PC-9 (cell line): Measurements from ENCODE around the gene GRM3. TPM values are rescaled to one million over a fixed set of nuclear protein-coding genes. Genes with fewer than 3 reads are reported as not detected.

Source experiments
- BruUV-seq: library from RNA; stranded (reverse); fragments of 400-500 nt; replicated peaks from 2 replicates; lab custom pipeline; 2021; lab: Mats Ljungman, UMichigan
- CTCF ChIA-PET: fragments of 300-600 bp; sonication (Branson Sonifier 250); formaldehyde crosslinking; loops from one replicate; lab custom pipeline; 2022; ENCODE audit warnings: antibody characterized with exemption; lab: Charles Lee
- POLR2A ChIA-PET: fragments of 300-600 bp; sonication (Branson Sonifier 250); formaldehyde crosslinking; loops from one replicate; lab custom pipeline; 2022; ENCODE audit warnings: antibody characterized with exemption; ENCODE audit not compliant: unreplicated experiment; lab: Charles Lee
- DNase-seq, 2 experiments: peaks; one replicate each; pipeline versions ENCODE4 v3.0.0 to v3.0.0-alpha.2; 2015 to 2022; ENCODE audit warnings: mixed read lengths in 1 of 2
- H2AFZ ChIP-seq: fragments of 200-600 bp; sonication (generic); 2 replicates; pipeline ENCODE4 v1.8.1; 2017; ENCODE audit warnings: antibody characterized with exemption
- H3F3A ChIP-seq: fragments of 200-600 bp; sonication (generic); 2 replicates; pipeline ENCODE4 v1.8.1; 2017; ENCODE audit warnings: antibody characterized with exemption, mild to moderate bottlenecking, low read depth; ENCODE audit not compliant: insufficient read depth
- H3K27ac ChIP-seq: fragments of 200-600 bp; sonication (generic); 2 replicates; pipeline ENCODE4 v1.6.1; 2016; ENCODE audit warnings: mixed run types
- H3K27me3 ChIP-seq: fragments of 200-600 bp; sonication (generic); 2 replicates; pipeline ENCODE4 v1.6.1; 2016; ENCODE audit warnings: low read depth, mixed run types; ENCODE audit not compliant: insufficient read depth
- H3K36me3 ChIP-seq: fragments of 200-600 bp; sonication (generic); 2 replicates; pipeline ENCODE4 v1.6.1; 2016; ENCODE audit warnings: low read depth, mixed run types
- H3K4me1 ChIP-seq: fragments of 200-600 bp; sonication (generic); replicated peaks from 2 replicates; pipeline ENCODE4 v1.6.1; 2016; ENCODE audit warnings: mixed run types; ENCODE audit not compliant: insufficient read depth
- H3K4me2 ChIP-seq: fragments of 200-600 bp; sonication (generic); 2 replicates; pipeline ENCODE4 v1.6.1; 2017; ENCODE audit warnings: mixed run types
- H3K4me3 ChIP-seq: fragments of 200-600 bp; sonication (generic); 2 replicates; pipeline ENCODE4 v1.6.1; 2016; ENCODE audit warnings: mixed run types
- H3K79me2 ChIP-seq: fragments of 200-600 bp; sonication (generic); 2 replicates; pipeline ENCODE4 v1.6.1; 2017; ENCODE audit warnings: low read depth, mixed run types
- H3K9me2 ChIP-seq: fragments of 200-600 bp; sonication (generic); 2 replicates; pipeline ENCODE4 v1.8.1; 2017; ENCODE audit warnings: mild to moderate bottlenecking; ENCODE audit not compliant: insufficient read depth
- H3K9me3 ChIP-seq: fragments of 200-600 bp; sonication (generic); 2 replicates; pipeline ENCODE4 v1.8.1; 2016; ENCODE audit warnings: low read depth; ENCODE audit not compliant: insufficient read depth
- H4K20me1 ChIP-seq: fragments of 200-600 bp; sonication (generic); 2 replicates; pipeline ENCODE4 v1.8.1; 2017; ENCODE audit not compliant: insufficient read depth
- CTCF ChIP-seq: fragments of 200-600 bp; sonication (generic); conservative IDR thresholded peaks from 2 replicates; pipeline ENCODE4 v1.6.1; 2017; ENCODE audit warnings: mixed run types, antibody characterized with exemption, mild to moderate bottlenecking, moderate library complexity
- EZH2 ChIP-seq: fragments of 200-600 bp; sonication (generic); IDR thresholded peaks from 2 replicates; pipeline ENCODE4 v1.8.0; 2017; ENCODE audit warnings: antibody characterized with exemption, low read depth
- intact Hi-C: fragments of 100-400 bp; cut with micrococcal nuclease; formaldehyde crosslinking; loops from one replicate; pipeline ENCODE4 v1.10.0; 2022; ENCODE audit not compliant: unreplicated experiment
- total RNA-seq: library from RNA; stranded (reverse); gene quantifications from 2 replicates; pipeline ENCODE4 v1.2.3, GENCODE V29; 2021

GRM3 gene
- total RNA-seq, 1 experiment from 2014 or later = not detected

GRCh38 chr7:86833360-86833759 is 189.7 kb downstream of the GRM3 start:
- CTCF ChIA-PET = no interaction called here
- TF ChIP-seq EZH2 = no peak
- no peak for TF ChIP-seq CTCF
- H3K9me2 ChIP-seq = peaks cover 5% of the 10 kb centered on the region; the same call in 1 of the 2 replicates

GRCh38 chr7:86837235-86837634 is 193.5 kb downstream of the GRM3 start:
- Histone ChIP-seq H3K4me1 (no peaks in the 10 kb centered on the region), H3K79me2 (no peaks in the 10 kb centered on the region), H3K9me3 (no peaks in the 10 kb centered on the region), H2AFZ (no peak overlapping the region), H4K20me1 (no peaks in the 10 kb centered on the region), H3K4me2 (no peak overlapping the region), H3K36me3 (no peaks in the 10 kb centered on the region), H3K4me3 (no peak overlapping the region), H3K27me3 (no peaks in the 10 kb centered on the region), H3F3A (no peaks in the 10 kb centered on the region), H3K9me2 (peaks cover 5% of the 10 kb centered on the region; the same call in 1 of the 2 replicates), H3K27ac (no peak overlapping the region)
- ChIA-PET POLR2A (no interaction called here), CTCF (no interaction called here)
- DNase-seq = no peak
- no TSS peak for BruUV-seq
- intact Hi-C loops = no loop called here
- no peak for TF ChIP-seq CTCF
- TF ChIP-seq EZH2 = no peak

More at GRCh38 chr7:86833360-86833759, 189.7 kb downstream of the GRM3 start:
- BruUV-seq = no TSS peak
- Histone ChIP-seq H3K4me2 (no peak overlapping the region), H4K20me1 (no peaks in the 10 kb centered on the region), H3K9me3 (no peaks in the 10 kb centered on the region), H3K79me2 (no peaks in the 10 kb centered on the region), H3K36me3 (no peaks in the 10 kb centered on the region), H2AFZ (no peak overlapping the region), H3K4me1 (no peaks in the 10 kb centered on the region), H3F3A (no peaks in the 10 kb centered on the region), H3K27me3 (no peaks in the 10 kb centered on the region), H3K4me3 (no peak overlapping the region), H3K27ac (no peak overlapping the region)
- DNase-seq = no peak
- POLR2A ChIA-PET = interaction anchor here (0.6 kb wide), 1 partner anchor 673 kb away, joined by 11 read pairs; no protein-coding TSS in a partner anchor
- intact Hi-C loops = no loop called here

- Histone ChIP-seq H2AFZ (no peak overlapping the region), H4K20me1 (no peaks in the 10 kb centered on the region), H3K4me1 (peaks cover 17% of the 10 kb centered on the region), H3K27ac (no peak overlapping the region), H3K9me2 (no peaks in the 10 kb centered on the region), H3F3A (no peaks in the 10 kb centered on the region), H3K79me2 (no peaks in the 10 kb centered on the region), H3K27me3 (no peaks in the 10 kb centered on the region), H3K4me3 (no peak overlapping the region), H3K9me3 (no peaks in the 10 kb centered on the region), H3K4me2 (no peak overlapping the region), H3K36me3 (no peaks in the 10 kb centered on the region)
- CTCF ChIA-PET = no interaction called here
- BruUV-seq = no TSS peak
- POLR2A ChIA-PET = no interaction called here
- DNase-seq = no peak
- intact Hi-C loops = no loop called here
- no peak for TF ChIP-seq CTCF
- TF ChIP-seq EZH2 = no peak
These were observed 200.9 kb downstream of the GRM3 start for GRCh38 chr7:86844608-86845007.
